ENCODE measurements around the gene ALAD.

DNA sequence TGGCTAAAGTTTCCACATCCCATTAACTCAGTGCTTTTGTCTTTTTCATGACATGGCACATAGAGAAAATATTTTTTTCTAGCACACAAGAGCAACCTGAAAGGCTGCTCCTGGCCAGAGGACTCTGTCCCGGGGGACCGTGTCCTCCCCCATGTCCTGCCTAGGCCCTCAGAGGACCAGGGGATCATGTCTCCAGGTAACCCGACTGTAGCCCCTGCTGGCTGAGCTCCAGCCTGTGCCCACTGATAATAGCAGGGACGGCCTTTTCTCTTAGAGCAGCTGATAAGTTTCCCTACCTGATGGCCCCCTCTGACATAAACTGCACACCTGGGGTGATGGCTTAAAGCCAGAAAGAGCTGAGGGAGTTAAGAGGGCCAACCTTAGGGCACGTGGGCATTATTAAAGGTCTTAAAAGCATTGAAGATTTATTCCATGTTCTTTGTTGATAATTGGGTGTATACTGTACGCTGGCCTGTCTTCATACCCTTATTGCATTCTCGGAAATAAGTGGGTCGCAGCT, 30.2 kb downstream of the ALAD start:
- TF ChIP-seq, protein P1, sequence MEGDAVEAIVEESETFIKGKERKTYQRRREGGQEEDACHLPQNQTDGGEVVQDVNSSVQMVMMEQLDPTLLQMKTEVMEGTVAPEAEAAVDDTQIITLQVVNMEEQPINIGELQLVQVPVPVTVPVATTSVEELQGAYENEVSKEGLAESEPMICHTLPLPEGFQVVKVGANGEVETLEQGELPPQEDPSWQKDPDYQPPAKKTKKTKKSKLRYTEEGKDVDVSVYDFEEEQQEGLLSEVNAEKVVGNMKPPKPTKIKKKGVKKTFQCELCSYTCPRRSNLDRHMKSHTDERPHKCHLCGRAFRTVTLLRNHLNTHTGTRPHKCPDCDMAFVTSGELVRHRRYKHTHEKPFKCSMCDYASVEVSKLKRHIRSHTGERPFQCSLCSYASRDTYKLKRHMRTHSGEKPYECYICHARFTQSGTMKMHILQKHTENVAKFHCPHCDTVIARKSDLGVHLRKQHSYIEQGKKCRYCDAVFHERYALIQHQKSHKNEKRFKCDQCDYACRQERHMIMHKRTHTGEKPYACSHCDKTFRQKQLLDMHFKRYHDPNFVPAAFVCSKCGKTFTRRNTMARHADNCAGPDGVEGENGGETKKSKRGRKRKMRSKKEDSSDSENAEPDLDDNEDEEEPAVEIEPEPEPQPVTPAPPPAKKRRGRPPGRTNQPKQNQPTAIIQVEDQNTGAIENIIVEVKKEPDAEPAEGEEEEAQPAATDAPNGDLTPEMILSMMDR (IDR thresholded peaks at IDR 0.05), result no peak
- TF ChIP-seq POLR2AphosphoS5 (IDR thresholded peaks at IDR 0.05), result no peak

Data from gastroesophageal sphincter (tissue), 3 donors.